Astrocyte (in vitro differentiated cells and primary cell): Measurements from ENCODE around the gene BICRA. TPM values are rescaled to one million over a fixed set of nuclear protein-coding genes. Genes with fewer than 3 reads are reported as not detected.

Source experiments
- DNase-seq: peaks from one replicate; pipeline ENCODE4 v3.0.0-alpha.2; 2010; ENCODE audit warnings: low read depth
- FAIRE-seq: peaks from 2 replicates; lab custom pipeline; 2011; peaks lifted over from hg19 to GRCh38; lab: Jason Lieb, UNC
- H2AFZ ChIP-seq: 2 replicates; pipeline ENCODE4 v1.6.0; 2012; ENCODE audit warnings: low read depth, low read length, inconsistent platforms
- H3K27ac ChIP-seq: 2 replicates; pipeline ENCODE4 v1.5.1; 2011; ENCODE audit warnings: low read depth, low read length, inconsistent platforms
- H3K27me3 ChIP-seq: 2 replicates; pipeline ENCODE4 v1.6.0; 2011; ENCODE audit warnings: low read length, inconsistent platforms; ENCODE audit not compliant: insufficient read depth
- H3K36me3 ChIP-seq: 2 replicates; pipeline ENCODE4 v1.5.1; 2011; ENCODE audit warnings: low read length, inconsistent platforms; ENCODE audit not compliant: insufficient read depth
- H3K4me1 ChIP-seq: 2 replicates; pipeline ENCODE4 v1.5.1; 2011; ENCODE audit warnings: low read length, inconsistent platforms; ENCODE audit not compliant: insufficient read depth
- H3K4me2 ChIP-seq: 2 replicates; pipeline ENCODE4 v1.6.0; 2012; ENCODE audit warnings: low read length, inconsistent platforms
- H3K4me3 ChIP-seq: 2 replicates; pipeline ENCODE4 v1.5.1; 2011; ENCODE audit warnings: low read depth, mild to moderate bottlenecking, low read length, inconsistent platforms; ENCODE audit not compliant: insufficient read depth
- H3K79me2 ChIP-seq: 2 replicates; pipeline ENCODE4 v1.6.0; 2012; ENCODE audit warnings: mild to moderate bottlenecking, low read length, inconsistent platforms; ENCODE audit not compliant: insufficient read depth
- H3K9ac ChIP-seq: 2 replicates; pipeline ENCODE4 v1.6.0; 2012; ENCODE audit warnings: mild to moderate bottlenecking, low read length, inconsistent platforms
- H3K9me3 ChIP-seq: 2 replicates; pipeline ENCODE4 v1.5.1; 2012; ENCODE audit warnings: low read depth, mild to moderate bottlenecking, low read length, inconsistent platforms; ENCODE audit not compliant: insufficient read depth
- H4K20me1 ChIP-seq: 2 replicates; pipeline ENCODE4 v1.6.0; 2012; ENCODE audit warnings: low read length, inconsistent platforms; ENCODE audit not compliant: insufficient read depth
- H3K27ac Mint-ChIP-seq: one replicate; pipeline ENCODE4 v1.8.0; 2021; ENCODE audit warnings: mild to moderate bottlenecking, mixed read lengths; ENCODE audit not compliant: unreplicated experiment
- H3K27me3 Mint-ChIP-seq: one replicate; pipeline ENCODE4 v1.8.0; 2021; ENCODE audit warnings: low read depth, mixed read lengths; ENCODE audit not compliant: unreplicated experiment
- H3K36me3 Mint-ChIP-seq: one replicate; pipeline ENCODE4 v1.8.0; 2021; ENCODE audit warnings: low read depth, mixed read lengths; ENCODE audit not compliant: unreplicated experiment
- H3K4me1 Mint-ChIP-seq: one replicate; pipeline ENCODE4 v1.8.0; 2021; ENCODE audit warnings: low read depth, mixed read lengths; ENCODE audit not compliant: unreplicated experiment
- H3K4me3 Mint-ChIP-seq: one replicate; pipeline ENCODE4 v1.8.0; 2021; ENCODE audit warnings: mild to moderate bottlenecking, moderate library complexity, mixed read lengths; ENCODE audit not compliant: unreplicated experiment
- H3K9me3 Mint-ChIP-seq: one replicate; pipeline ENCODE4 v1.8.0; 2021; ENCODE audit warnings: mild to moderate bottlenecking, mixed read lengths; ENCODE audit not compliant: unreplicated experiment
- EZH2 ChIP-seq: IDR thresholded peaks from 2 replicates; pipeline ENCODE4 v1.6.1; 2012; ENCODE audit warnings: mild to moderate bottlenecking, low read length, inconsistent platforms; ENCODE audit not compliant: insufficient read depth
- total RNA-seq: library from RNA; stranded (reverse); gene quantifications from 2 replicates; pipeline ENCODE4 v1.2.1, GENCODE V29; 2021
- TF ChIP-seq, protein P1 (sequence below): IDR thresholded peaks from 2 replicates; pipeline ENCODE4 v1.5.1; 2011; ENCODE audit warnings: low read depth, mild to moderate bottlenecking, inconsistent platforms, low read length, moderate library complexity; ENCODE audit not compliant: insufficient read depth

BICRA gene
- total RNA-seq, 1 donor from 2014 or later = 20.7 TPM

DNA sequence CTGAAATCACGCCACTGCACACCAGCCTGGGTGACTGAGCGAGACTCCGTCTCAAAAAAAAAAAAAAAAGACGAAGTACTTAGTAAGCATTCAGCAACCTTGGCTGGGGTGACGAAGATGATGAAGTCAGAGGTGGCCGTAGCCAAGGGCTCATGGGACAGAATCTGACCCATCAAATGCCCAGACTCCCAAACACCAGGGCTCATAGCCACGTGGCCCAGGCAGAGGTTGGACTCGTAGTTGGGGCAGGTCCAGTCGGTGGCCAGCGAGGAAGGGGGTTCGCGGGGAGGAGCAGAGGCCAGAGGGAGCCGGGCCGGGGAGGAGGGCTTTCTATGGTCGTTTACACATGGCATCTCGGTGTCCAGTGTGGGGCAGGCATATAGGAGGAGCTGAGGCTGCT, 52.2 kb downstream of the BICRA start:
- H3K27me3 ChIP-seq = no peaks in the 10 kb centered on the region
- no peak overlapping the region for H3K4me2 ChIP-seq
- FAIRE-seq = no peak
- TF ChIP-seq EZH2 = no peak
- TF ChIP-seq, protein P1, sequence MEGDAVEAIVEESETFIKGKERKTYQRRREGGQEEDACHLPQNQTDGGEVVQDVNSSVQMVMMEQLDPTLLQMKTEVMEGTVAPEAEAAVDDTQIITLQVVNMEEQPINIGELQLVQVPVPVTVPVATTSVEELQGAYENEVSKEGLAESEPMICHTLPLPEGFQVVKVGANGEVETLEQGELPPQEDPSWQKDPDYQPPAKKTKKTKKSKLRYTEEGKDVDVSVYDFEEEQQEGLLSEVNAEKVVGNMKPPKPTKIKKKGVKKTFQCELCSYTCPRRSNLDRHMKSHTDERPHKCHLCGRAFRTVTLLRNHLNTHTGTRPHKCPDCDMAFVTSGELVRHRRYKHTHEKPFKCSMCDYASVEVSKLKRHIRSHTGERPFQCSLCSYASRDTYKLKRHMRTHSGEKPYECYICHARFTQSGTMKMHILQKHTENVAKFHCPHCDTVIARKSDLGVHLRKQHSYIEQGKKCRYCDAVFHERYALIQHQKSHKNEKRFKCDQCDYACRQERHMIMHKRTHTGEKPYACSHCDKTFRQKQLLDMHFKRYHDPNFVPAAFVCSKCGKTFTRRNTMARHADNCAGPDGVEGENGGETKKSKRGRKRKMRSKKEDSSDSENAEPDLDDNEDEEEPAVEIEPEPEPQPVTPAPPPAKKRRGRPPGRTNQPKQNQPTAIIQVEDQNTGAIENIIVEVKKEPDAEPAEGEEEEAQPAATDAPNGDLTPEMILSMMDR = no peak
- no peaks in the 10 kb centered on the region for H3K27me3 Mint-ChIP-seq
- peak; percentile 44 for DNase-seq
- peaks cover 69% of the 10 kb centered on the region for H4K20me1 ChIP-seq
- H3K79me2 ChIP-seq = peaks cover 73% of the 10 kb centered on the region
- peaks cover 14% of the 10 kb centered on the region for H3K36me3 Mint-ChIP-seq
- no peak overlapping the region for H3K4me3 ChIP-seq
- H3K27ac ChIP-seq = peak overlapping the region; percentile 98
- peaks cover 2% of the 10 kb centered on the region for H3K36me3 ChIP-seq
- H2AFZ ChIP-seq = no peak overlapping the region
- H3K9me3 Mint-ChIP-seq = no peaks in the 10 kb centered on the region
- H3K4me3 Mint-ChIP-seq = no peak overlapping the region
- peak overlapping the region; percentile 44 for H3K27ac Mint-ChIP-seq
- peaks cover 56% of the 10 kb centered on the region for H3K4me1 ChIP-seq
- H3K4me1 Mint-ChIP-seq = peaks cover 45% of the 10 kb centered on the region
- peak overlapping the region; percentile 29 for H3K9ac ChIP-seq
- no peaks in the 10 kb centered on the region for H3K9me3 ChIP-seq

GRCh38 chr19:47661611-47662010, 52.7 kb downstream of the BICRA start:
- Mint-ChIP-seq H3K4me1 (peaks cover 46% of the 10 kb centered on the region), H3K27me3 (no peaks in the 10 kb centered on the region), H3K4me3 (no peak overlapping the region), H3K9me3 (no peaks in the 10 kb centered on the region), H3K27ac (peak overlapping the region; percentile 44), H3K36me3 (peaks cover 14% of the 10 kb centered on the region)
- Histone ChIP-seq H3K9me3 (no peaks in the 10 kb centered on the region), H3K4me3 (no peak overlapping the region), H3K9ac (peak overlapping the region; percentile 29), H3K4me1 (peaks cover 56% of the 10 kb centered on the region), H3K27ac (peak overlapping the region; percentile 98), H3K79me2 (peaks cover 72% of the 10 kb centered on the region), H2AFZ (no peak overlapping the region), H3K27me3 (no peaks in the 10 kb centered on the region), H3K36me3 (peaks cover 2% of the 10 kb centered on the region), H3K4me2 (no peak overlapping the region), H4K20me1 (peaks cover 67% of the 10 kb centered on the region)
- no peak for FAIRE-seq
- no peak for DNase-seq
- TF ChIP-seq EZH2 = no peak
- TF ChIP-seq, protein P1 = no peak

DNA sequence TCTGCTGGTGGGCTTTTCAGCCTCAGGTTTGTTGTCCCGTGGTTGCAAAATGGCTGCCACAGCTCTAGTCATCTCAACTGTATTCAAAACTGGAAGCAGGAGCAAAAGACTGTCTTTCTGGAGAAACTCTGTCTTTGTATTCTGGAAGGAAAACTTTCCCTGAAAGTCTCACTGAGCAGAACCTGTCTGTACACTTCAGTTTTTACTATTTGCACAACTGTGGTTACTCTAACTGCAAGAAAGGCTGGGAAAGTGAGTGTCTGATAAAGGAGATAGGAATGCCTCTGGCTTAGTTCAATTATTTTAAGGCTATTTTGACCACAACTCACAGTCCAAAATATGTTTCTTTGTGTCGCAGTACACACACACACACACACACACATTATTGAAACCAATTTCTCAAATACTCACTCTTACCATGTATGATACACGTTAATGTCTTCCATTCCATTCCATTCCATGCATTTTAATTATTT, 54.5 kb downstream of the BICRA start:
- Mint-ChIP-seq H3K27me3 (no peaks in the 10 kb centered on the region), H3K4me1 (peaks cover 52% of the 10 kb centered on the region), H3K9me3 (no peaks in the 10 kb centered on the region), H3K27ac (peak overlapping the region; percentile 98), H3K36me3 (peaks cover 14% of the 10 kb centered on the region), H3K4me3 (peak overlapping the region; percentile 41)
- Histone ChIP-seq H3K9ac (peak overlapping the region; percentile 88), H3K4me3 (peak overlapping the region; percentile 54), H3K27me3 (no peaks in the 10 kb centered on the region), H2AFZ (no peak overlapping the region), H3K9me3 (no peaks in the 10 kb centered on the region), H3K79me2 (peaks cover 72% of the 10 kb centered on the region), H3K4me2 (peak overlapping the region; percentile 83), H3K27ac (peak overlapping the region; percentile 98), H3K36me3 (no peaks in the 10 kb centered on the region), H3K4me1 (peaks cover 50% of the 10 kb centered on the region), H4K20me1 (peaks cover 69% of the 10 kb centered on the region)
- TF ChIP-seq, protein P1 = no peak
- no peak for TF ChIP-seq EZH2
- DNase-seq (peak; percentile 99), FAIRE-seq (peak; percentile 55)
